ENCODE results near the gene SSH3. TPM values are rescaled to one million over a fixed set of nuclear protein-coding genes. Genes with fewer than 3 reads are reported as not detected.

Gene SSH3
- total RNA-seq, 2 donors from 2014 or later = 39.1 to 44.4 TPM

DNA sequence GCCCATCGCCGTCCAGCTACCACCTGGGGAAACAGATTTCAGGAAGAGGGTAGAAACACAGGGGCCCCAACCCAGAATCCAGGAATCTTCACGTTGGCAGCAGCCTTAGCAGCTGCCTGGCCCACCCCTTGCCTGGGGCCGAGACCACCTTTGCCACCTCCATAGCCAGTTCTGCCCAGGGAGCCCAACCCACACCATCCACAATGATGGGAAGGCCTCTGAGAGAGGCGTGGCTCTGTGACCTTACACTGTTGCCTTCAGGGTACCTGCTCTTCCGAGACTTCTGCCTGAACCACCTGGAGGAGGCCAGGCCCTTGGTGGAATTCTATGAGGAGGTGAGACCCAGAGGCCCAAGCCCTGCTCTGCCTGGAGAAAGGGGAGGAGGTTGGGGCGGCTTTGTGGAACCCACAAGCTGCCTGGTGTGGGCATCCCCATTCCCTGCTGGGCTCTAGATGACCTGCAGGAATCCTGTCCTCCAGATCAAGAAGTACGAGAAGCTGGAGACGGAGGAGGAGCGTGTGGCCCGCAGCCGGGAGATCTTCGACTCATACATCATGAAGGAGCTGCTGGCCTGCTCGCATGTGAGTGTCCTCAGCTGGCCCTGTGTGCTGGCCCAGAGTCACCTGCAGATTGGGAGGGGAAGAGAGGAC, 24.3 kb upstream of the SSH3 start:
- no peaks in the 10 kb centered on the region for H3K27me3 ChIP-seq (ENCODE audit: control insufficient read depth, insufficient read depth, low read length, poor library complexity, severe bottlenecking)
- H3K27me3 Mint-ChIP-seq (ENCODE audit: insufficient read depth) = no peaks in the 10 kb centered on the region
- no peak overlapping the region for H3K9ac ChIP-seq (ENCODE audit: extremely low read depth, low read length, poor library complexity, severe bottlenecking)
- H3K4me1 Mint-ChIP-seq = peaks cover 3% of the 10 kb centered on the region
- DNase-seq = no peak
- H3K36me3 ChIP-seq (ENCODE audit: control insufficient read depth, insufficient read depth, low read length) = peaks cover 23% of the 10 kb centered on the region
- no peaks in the 10 kb centered on the region for H3K9me3 Mint-ChIP-seq
- H3K4me3 Mint-ChIP-seq = no peak overlapping the region
- H3K36me3 Mint-ChIP-seq (ENCODE audit: low read depth) = peaks cover 38% of the 10 kb centered on the region
- H3K4me1 ChIP-seq (ENCODE audit: control insufficient read depth, insufficient read depth, low read length) = no peaks in the 10 kb centered on the region
- H3K4me3 ChIP-seq (ENCODE audit: low read length) = no peak overlapping the region
- no peaks in the 10 kb centered on the region for H3K9me3 ChIP-seq (ENCODE audit: control insufficient read depth, low read length)
- no peak overlapping the region for H3K27ac Mint-ChIP-seq
- TF ChIP-seq, protein P1, sequence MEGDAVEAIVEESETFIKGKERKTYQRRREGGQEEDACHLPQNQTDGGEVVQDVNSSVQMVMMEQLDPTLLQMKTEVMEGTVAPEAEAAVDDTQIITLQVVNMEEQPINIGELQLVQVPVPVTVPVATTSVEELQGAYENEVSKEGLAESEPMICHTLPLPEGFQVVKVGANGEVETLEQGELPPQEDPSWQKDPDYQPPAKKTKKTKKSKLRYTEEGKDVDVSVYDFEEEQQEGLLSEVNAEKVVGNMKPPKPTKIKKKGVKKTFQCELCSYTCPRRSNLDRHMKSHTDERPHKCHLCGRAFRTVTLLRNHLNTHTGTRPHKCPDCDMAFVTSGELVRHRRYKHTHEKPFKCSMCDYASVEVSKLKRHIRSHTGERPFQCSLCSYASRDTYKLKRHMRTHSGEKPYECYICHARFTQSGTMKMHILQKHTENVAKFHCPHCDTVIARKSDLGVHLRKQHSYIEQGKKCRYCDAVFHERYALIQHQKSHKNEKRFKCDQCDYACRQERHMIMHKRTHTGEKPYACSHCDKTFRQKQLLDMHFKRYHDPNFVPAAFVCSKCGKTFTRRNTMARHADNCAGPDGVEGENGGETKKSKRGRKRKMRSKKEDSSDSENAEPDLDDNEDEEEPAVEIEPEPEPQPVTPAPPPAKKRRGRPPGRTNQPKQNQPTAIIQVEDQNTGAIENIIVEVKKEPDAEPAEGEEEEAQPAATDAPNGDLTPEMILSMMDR (conservative IDR thresholded peaks at IDR 0.05) = no peak
- H3K27ac ChIP-seq (ENCODE audit: low read depth, low read length) = no peak overlapping the region
- WGBS, 2 experiments (ENCODE audit: insufficient coverage in 1 of 2, insufficient read length in 1 of 2) = 90 to 95% methylated on average over 2 to 14 of the region's 14 CpGs

DNA sequence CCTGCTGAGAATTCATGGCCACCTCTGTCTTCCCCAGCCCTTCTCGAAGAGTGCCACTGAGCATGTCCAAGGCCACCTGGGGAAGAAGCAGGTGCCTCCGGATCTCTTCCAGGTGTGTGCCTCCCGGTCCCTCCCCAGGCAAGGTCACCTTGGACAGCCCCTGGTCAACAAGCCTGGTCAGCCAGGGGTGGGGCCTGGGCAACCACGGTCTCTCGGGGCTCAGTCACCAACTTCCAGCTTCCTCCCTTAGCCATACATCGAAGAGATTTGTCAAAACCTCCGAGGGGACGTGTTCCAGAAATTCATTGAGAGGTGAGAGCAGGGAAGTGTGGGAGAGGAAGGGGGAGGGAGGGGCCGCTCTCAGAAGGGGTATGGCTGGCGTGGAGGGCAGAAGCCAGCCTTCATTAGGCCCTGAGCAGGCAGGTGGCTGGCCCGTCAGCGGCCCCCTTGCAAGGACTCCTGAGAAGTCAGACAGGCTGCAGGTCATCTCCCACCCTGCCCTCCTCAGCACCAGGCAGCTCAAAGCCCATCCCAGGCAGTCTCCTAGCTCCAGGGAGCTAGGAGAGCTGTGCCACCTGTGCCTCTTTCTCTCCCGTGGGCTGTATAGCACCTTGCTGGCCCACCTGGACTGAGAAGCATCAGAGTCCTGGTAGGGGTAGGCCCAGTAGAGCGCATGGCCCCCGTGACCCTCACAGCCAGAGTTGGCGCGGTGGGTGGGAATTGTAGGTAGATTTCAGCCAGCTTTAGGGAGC, 23.6 kb upstream of the SSH3 start:
- Histone ChIP-seq H3K9me3 (ENCODE audit: control insufficient read depth, low read length) (no peaks in the 10 kb centered on the region), H3K9ac (ENCODE audit: extremely low read depth, low read length, poor library complexity, severe bottlenecking) (no peak overlapping the region), H3K4me1 (ENCODE audit: control insufficient read depth, insufficient read depth, low read length) (no peaks in the 10 kb centered on the region), H3K27ac (ENCODE audit: low read depth, low read length) (no peak overlapping the region), H3K36me3 (ENCODE audit: control insufficient read depth, insufficient read depth, low read length) (peaks cover 23% of the 10 kb centered on the region), H3K4me3 (ENCODE audit: low read length) (no peak overlapping the region), H3K27me3 (ENCODE audit: control insufficient read depth, insufficient read depth, low read length, poor library complexity, severe bottlenecking) (no peaks in the 10 kb centered on the region)
- Mint-ChIP-seq H3K27ac (no peak overlapping the region), H3K27me3 (ENCODE audit: insufficient read depth) (no peaks in the 10 kb centered on the region), H3K4me3 (no peak overlapping the region), H3K9me3 (no peaks in the 10 kb centered on the region), H3K36me3 (ENCODE audit: low read depth) (peaks cover 38% of the 10 kb centered on the region), H3K4me1 (peaks cover 3% of the 10 kb centered on the region)
- WGBS, 2 experiments (ENCODE audit: insufficient coverage in 1 of 2, insufficient read length in 1 of 2) = 94 to 97% methylated on average over 9 to 17 of the region's 17 CpGs
- DNase-seq = no peak
- TF ChIP-seq, protein P1 (conservative IDR thresholded peaks at IDR 0.05) = no peak

DNA sequence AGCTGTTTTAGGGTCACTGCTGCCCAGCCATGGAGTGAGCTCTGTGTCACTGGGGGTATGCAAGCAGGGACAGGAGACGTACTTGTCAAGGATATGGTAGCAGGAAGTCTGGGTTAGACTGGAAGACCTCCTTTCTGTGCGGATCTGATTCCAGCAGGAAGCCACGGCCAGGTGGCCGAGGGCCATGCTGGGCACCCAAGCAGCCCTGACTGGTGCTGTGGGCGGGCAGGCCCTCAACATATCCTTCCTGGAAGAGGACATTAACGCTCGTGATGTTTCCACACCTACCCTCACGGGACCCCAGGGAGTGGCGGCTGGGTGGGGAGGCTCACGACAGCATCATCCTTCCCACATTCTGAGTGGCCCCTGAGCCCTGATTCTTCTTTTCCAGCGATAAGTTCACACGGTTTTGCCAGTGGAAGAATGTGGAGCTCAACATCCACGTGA, 23.0 kb upstream of the SSH3 start:
- peaks cover 42% of the 10 kb centered on the region for H3K36me3 Mint-ChIP-seq (ENCODE audit: low read depth)

More for the DNA sequence above, 23.0 kb upstream of the SSH3 start:
- Histone ChIP-seq H3K9me3 (ENCODE audit: control insufficient read depth, low read length) (no peaks in the 10 kb centered on the region), H3K9ac (ENCODE audit: extremely low read depth, low read length, poor library complexity, severe bottlenecking) (no peak overlapping the region), H3K36me3 (ENCODE audit: control insufficient read depth, insufficient read depth, low read length) (peaks cover 23% of the 10 kb centered on the region), H3K4me3 (ENCODE audit: low read length) (no peak overlapping the region), H3K4me1 (ENCODE audit: control insufficient read depth, insufficient read depth, low read length) (no peaks in the 10 kb centered on the region), H3K27me3 (ENCODE audit: control insufficient read depth, insufficient read depth, low read length, poor library complexity, severe bottlenecking) (no peaks in the 10 kb centered on the region), H3K27ac (ENCODE audit: low read depth, low read length) (no peak overlapping the region)
- H3K4me3 Mint-ChIP-seq = no peak overlapping the region
- no peaks in the 10 kb centered on the region for H3K9me3 Mint-ChIP-seq
- no peak overlapping the region for H3K27ac Mint-ChIP-seq
- H3K4me1 Mint-ChIP-seq = peaks cover 3% of the 10 kb centered on the region
- no peak for DNase-seq
- 91 to 92% methylated on average over 8 to 13 of the region's 13 CpGs for WGBS, 2 experiments (ENCODE audit: insufficient coverage in 1 of 2, insufficient read length in 1 of 2)
- TF ChIP-seq, protein P1 (conservative IDR thresholded peaks at IDR 0.05) = no peak
- no peaks in the 10 kb centered on the region for H3K27me3 Mint-ChIP-seq (ENCODE audit: insufficient read depth)
